Measurements from ENCODE around the gene MEGF10.

The MEGF10 gene

GRCh38 chr5:127353796-127354195 lies 63.2 kb downstream of the MEGF10 start:
- H3K4me3 Mint-ChIP-seq, result no peak overlapping the region
- H3K27ac Mint-ChIP-seq, result no peak overlapping the region
- no peaks in the 10 kb centered on the region for H3K4me1 Mint-ChIP-seq
- H3K9me3 Mint-ChIP-seq, result no peaks in the 10 kb centered on the region
- no peaks in the 10 kb centered on the region for H3K36me3 Mint-ChIP-seq
- ATAC-seq (ENCODE audit: low read depth) (no peak), DNase-seq (ENCODE audit: low spot score in 2 of 2) (no peak)
- peaks cover 17% of the 10 kb centered on the region for H3K27me3 Mint-ChIP-seq

- DNase-seq (ENCODE audit: low spot score in 2 of 2) (no peak), ATAC-seq (ENCODE audit: low read depth) (no peak)
- Mint-ChIP-seq H3K27ac (no peak overlapping the region), H3K4me1 (no peaks in the 10 kb centered on the region), H3K27me3 (peaks cover 13% of the 10 kb centered on the region), H3K9me3 (no peaks in the 10 kb centered on the region), H3K36me3 (no peaks in the 10 kb centered on the region), H3K4me3 (no peak overlapping the region)
Observed at GRCh38 chr5:127355337-127355736, 64.7 kb downstream of the MEGF10 start.

GRCh38 chr5:127358284-127358683 lies 67.7 kb downstream of the MEGF10 start:
- Mint-ChIP-seq H3K36me3 (no peaks in the 10 kb centered on the region), H3K4me3 (no peak overlapping the region), H3K4me1 (no peaks in the 10 kb centered on the region), H3K27ac (no peak overlapping the region), H3K9me3 (no peaks in the 10 kb centered on the region), H3K27me3 (peaks cover 11% of the 10 kb centered on the region)
- no peak for ATAC-seq (ENCODE audit: low read depth)
- DNase-seq (ENCODE audit: low spot score in 2 of 2), result no peak

GRCh38 chr5:127358740-127359139 lies 68.1 kb downstream of the MEGF10 start:
- Mint-ChIP-seq H3K4me3 (no peak overlapping the region), H3K27ac (no peak overlapping the region), H3K9me3 (no peaks in the 10 kb centered on the region), H3K27me3 (peaks cover 9% of the 10 kb centered on the region), H3K36me3 (no peaks in the 10 kb centered on the region), H3K4me1 (no peaks in the 10 kb centered on the region)
- DNase-seq (ENCODE audit: low spot score in 2 of 2), result no peak
- no peak for ATAC-seq (ENCODE audit: low read depth)

GRCh38 chr5:127359502-127359901 lies 68.9 kb downstream of the MEGF10 start:
- no peaks in the 10 kb centered on the region for H3K9me3 Mint-ChIP-seq
- peaks cover 11% of the 10 kb centered on the region for H3K27me3 Mint-ChIP-seq
- DNase-seq (ENCODE audit: low spot score in 2 of 2) (no peak), ATAC-seq (ENCODE audit: low read depth) (no peak)
- no peak overlapping the region for H3K4me3 Mint-ChIP-seq
- no peaks in the 10 kb centered on the region for H3K36me3 Mint-ChIP-seq
- H3K4me1 Mint-ChIP-seq, result no peaks in the 10 kb centered on the region
- no peak overlapping the region for H3K27ac Mint-ChIP-seq

- Mint-ChIP-seq H3K4me3 (no peak overlapping the region), H3K9me3 (no peaks in the 10 kb centered on the region), H3K27me3 (peaks cover 13% of the 10 kb centered on the region), H3K36me3 (no peaks in the 10 kb centered on the region), H3K4me1 (no peaks in the 10 kb centered on the region), H3K27ac (no peak overlapping the region)
- DNase-seq (ENCODE audit: low spot score in 2 of 2) (no peak), ATAC-seq (ENCODE audit: low read depth) (no peak)
Observed at GRCh38 chr5:127363403-127363802, 72.8 kb downstream of the MEGF10 start.

GRCh38 chr5:127367029-127367428 lies 76.4 kb downstream of the MEGF10 start:
- no peak overlapping the region for H3K27ac Mint-ChIP-seq
- DNase-seq (ENCODE audit: low spot score in 2 of 2) (no peak), ATAC-seq (ENCODE audit: low read depth) (no peak)
- no peaks in the 10 kb centered on the region for H3K4me1 Mint-ChIP-seq
- H3K4me3 Mint-ChIP-seq, result no peak overlapping the region
- H3K27me3 Mint-ChIP-seq, result peaks cover 14% of the 10 kb centered on the region
- no peaks in the 10 kb centered on the region for H3K9me3 Mint-ChIP-seq
- no peaks in the 10 kb centered on the region for H3K36me3 Mint-ChIP-seq

- Mint-ChIP-seq H3K4me1 (no peaks in the 10 kb centered on the region), H3K4me3 (no peak overlapping the region), H3K27me3 (peaks cover 17% of the 10 kb centered on the region), H3K9me3 (no peaks in the 10 kb centered on the region), H3K27ac (no peak overlapping the region), H3K36me3 (no peaks in the 10 kb centered on the region)
- no peak for ATAC-seq (ENCODE audit: low read depth)
- DNase-seq (ENCODE audit: low spot score in 2 of 2), result no peak
Observed at GRCh38 chr5:127367946-127368465, 77.4 kb downstream of the MEGF10 start.

GRCh38 chr5:127369796-127370195 lies 79.2 kb downstream of the MEGF10 start:
- ATAC-seq (ENCODE audit: low read depth) (no peak), DNase-seq (ENCODE audit: low spot score in 2 of 2) (no peak)
- Mint-ChIP-seq H3K4me3 (no peak overlapping the region), H3K27ac (no peak overlapping the region), H3K36me3 (no peaks in the 10 kb centered on the region), H3K9me3 (no peaks in the 10 kb centered on the region), H3K4me1 (no peaks in the 10 kb centered on the region), H3K27me3 (peaks cover 11% of the 10 kb centered on the region)

GRCh38 chr5:127370631-127371030 lies 80.0 kb downstream of the MEGF10 start:
- Mint-ChIP-seq H3K27me3 (peaks cover 11% of the 10 kb centered on the region), H3K9me3 (no peaks in the 10 kb centered on the region), H3K4me3 (no peak overlapping the region), H3K4me1 (no peaks in the 10 kb centered on the region), H3K36me3 (no peaks in the 10 kb centered on the region), H3K27ac (no peak overlapping the region)
- ATAC-seq (ENCODE audit: low read depth) (no peak), DNase-seq (ENCODE audit: low spot score in 2 of 2) (no peak)

- Mint-ChIP-seq H3K27ac (no peak overlapping the region), H3K27me3 (peaks cover 7% of the 10 kb centered on the region), H3K9me3 (no peaks in the 10 kb centered on the region), H3K4me3 (no peak overlapping the region), H3K36me3 (no peaks in the 10 kb centered on the region), H3K4me1 (no peaks in the 10 kb centered on the region)
- DNase-seq (ENCODE audit: low spot score in 2 of 2) (no peak), ATAC-seq (ENCODE audit: low read depth) (no peak)
Observed at GRCh38 chr5:127373858-127374491, 83.4 kb downstream of the MEGF10 start.

- H3K27me3 Mint-ChIP-seq, result peaks cover 11% of the 10 kb centered on the region
- DNase-seq (ENCODE audit: low spot score in 2 of 2) (no peak), ATAC-seq (ENCODE audit: low read depth) (no peak)
- no peak overlapping the region for H3K4me3 Mint-ChIP-seq
- H3K4me1 Mint-ChIP-seq, result no peaks in the 10 kb centered on the region
- H3K36me3 Mint-ChIP-seq, result no peaks in the 10 kb centered on the region
- no peaks in the 10 kb centered on the region for H3K9me3 Mint-ChIP-seq
- no peak overlapping the region for H3K27ac Mint-ChIP-seq
Observed at GRCh38 chr5:127375124-127375523, 84.5 kb downstream of the MEGF10 start.

GRCh38 chr5:127375544-127376091 lies 85.0 kb downstream of the MEGF10 start:
- Mint-ChIP-seq H3K4me3 (no peak overlapping the region), H3K27me3 (peaks cover 11% of the 10 kb centered on the region), H3K36me3 (no peaks in the 10 kb centered on the region), H3K27ac (no peak overlapping the region), H3K4me1 (no peaks in the 10 kb centered on the region), H3K9me3 (no peaks in the 10 kb centered on the region)
- DNase-seq (ENCODE audit: low spot score in 2 of 2) (no peak), ATAC-seq (ENCODE audit: low read depth) (no peak)

- H3K36me3 Mint-ChIP-seq, result no peaks in the 10 kb centered on the region
- H3K27ac Mint-ChIP-seq, result no peak overlapping the region
- no peaks in the 10 kb centered on the region for H3K9me3 Mint-ChIP-seq
- H3K4me1 Mint-ChIP-seq, result no peaks in the 10 kb centered on the region
- H3K4me3 Mint-ChIP-seq, result no peak overlapping the region
- ATAC-seq (ENCODE audit: low read depth) (no peak), DNase-seq (ENCODE audit: low spot score in 2 of 2) (no peak)
- peaks cover 7% of the 10 kb centered on the region for H3K27me3 Mint-ChIP-seq
Observed at GRCh38 chr5:127377651-127378050, 87.1 kb downstream of the MEGF10 start.

- H3K36me3 Mint-ChIP-seq, result no peaks in the 10 kb centered on the region
Observed at GRCh38 chr5:127385936-127386335, 95.3 kb downstream of the MEGF10 start.

More at GRCh38 chr5:127385936-127386335, 95.3 kb downstream of the MEGF10 start:
- ATAC-seq (ENCODE audit: low read depth) (no peak), DNase-seq (ENCODE audit: low spot score in 2 of 2) (no peak)
- H3K27ac Mint-ChIP-seq, result no peak overlapping the region
- peaks cover 4% of the 10 kb centered on the region for H3K27me3 Mint-ChIP-seq
- no peaks in the 10 kb centered on the region for H3K4me1 Mint-ChIP-seq
- H3K4me3 Mint-ChIP-seq, result no peak overlapping the region
- H3K9me3 Mint-ChIP-seq, result peaks cover 1% of the 10 kb centered on the region

Measured in memory B cell (primary cell).